Measurements from ENCODE around the gene JPH4. TPM values are rescaled to one million over a fixed set of nuclear protein-coding genes. Genes with fewer than 3 reads are reported as not detected.

The JPH4 gene
- total RNA-seq, 2 experiments from 2014 or later, result 0.12 TPM; not detected in 1

- ChIA-PET CTCF (interaction anchor here (1.1 to 3.3 kb wide), 5 partner anchors 7 to 89 kb away, joined by 4 to 29 read pairs (median 9); partner anchors contain the start of gene THTPA), POLR2A (interaction anchor here (0.6 to 1.7 kb wide), 5 partner anchors 8 to 246 kb away, joined by 3 to 4 read pairs (median 3); partner anchors contain the start of gene PABPN1)
These were observed 11.8 kb downstream of the JPH4 start for GRCh38 chr14:23566778-23567185.

GRCh38 chr14:23566112-23566777 lies 12.3 kb downstream of the JPH4 start:
- peak overlapping the region; percentile 91 for H3K4me3 Mint-ChIP-seq
- H3K9me3 Mint-ChIP-seq, result no peaks in the 10 kb centered on the region
- CTCF ChIA-PET, result interaction anchor here (1.1 to 3.3 kb wide), 5 partner anchors 7 to 88 kb away, joined by 4 to 29 read pairs (median 9); partner anchors contain the start of gene THTPA
- intact Hi-C loops (cut with micrococcal nuclease), result loop anchor here (2.0 kb wide), 1 partner anchor 15 kb away; the partner anchor contains the start of gene ZFHX2
- H3K27me3 Mint-ChIP-seq, result no peaks in the 10 kb centered on the region
- DNase-seq, result no peak
- H3K4me1 Mint-ChIP-seq (ENCODE audit: low read depth), result peaks cover 34% of the 10 kb centered on the region
- H3K36me3 Mint-ChIP-seq, result peaks cover 26% of the 10 kb centered on the region
- H3K27ac Mint-ChIP-seq, result peak overlapping the region; percentile 90
- POLR2A ChIA-PET, result no interaction called here

More at GRCh38 chr14:23566778-23567185, 11.8 kb downstream of the JPH4 start:
- peak overlapping the region; percentile 90 for H3K27ac Mint-ChIP-seq
- H3K36me3 Mint-ChIP-seq, result peaks cover 22% of the 10 kb centered on the region
- peak overlapping the region; percentile 91 for H3K4me3 Mint-ChIP-seq
- intact Hi-C loops (cut with micrococcal nuclease), result loop anchor here (1.0 to 2.0 kb wide), 2 partner anchors 10 to 16 kb away; partner anchors contain the start of genes THTPA and ZFHX2
- no peak for DNase-seq
- no peaks in the 10 kb centered on the region for H3K27me3 Mint-ChIP-seq
- H3K9me3 Mint-ChIP-seq, result no peaks in the 10 kb centered on the region
- H3K4me1 Mint-ChIP-seq (ENCODE audit: low read depth), result peaks cover 34% of the 10 kb centered on the region

- intact Hi-C loops (cut with micrococcal nuclease), result loop anchor here (2.0 kb wide), 1 partner anchor 15 kb away; the partner anchor contains the start of gene ZFHX2
- POLR2A ChIA-PET, result no interaction called here
- Mint-ChIP-seq H3K4me3 (no peak overlapping the region), H3K4me1 (ENCODE audit: low read depth) (peaks cover 34% of the 10 kb centered on the region), H3K36me3 (peaks cover 30% of the 10 kb centered on the region), H3K9me3 (no peaks in the 10 kb centered on the region), H3K27ac (no peak overlapping the region), H3K27me3 (no peaks in the 10 kb centered on the region)
- DNase-seq, result no peak
- CTCF ChIA-PET, result interaction anchor here (3.2 kb wide), 1 partner anchor 9 kb away, joined by 13 read pairs; the partner anchor contains the start of gene THTPA
These were observed 13.0 kb downstream of the JPH4 start for GRCh38 chr14:23565626-23566025.

DNA sequence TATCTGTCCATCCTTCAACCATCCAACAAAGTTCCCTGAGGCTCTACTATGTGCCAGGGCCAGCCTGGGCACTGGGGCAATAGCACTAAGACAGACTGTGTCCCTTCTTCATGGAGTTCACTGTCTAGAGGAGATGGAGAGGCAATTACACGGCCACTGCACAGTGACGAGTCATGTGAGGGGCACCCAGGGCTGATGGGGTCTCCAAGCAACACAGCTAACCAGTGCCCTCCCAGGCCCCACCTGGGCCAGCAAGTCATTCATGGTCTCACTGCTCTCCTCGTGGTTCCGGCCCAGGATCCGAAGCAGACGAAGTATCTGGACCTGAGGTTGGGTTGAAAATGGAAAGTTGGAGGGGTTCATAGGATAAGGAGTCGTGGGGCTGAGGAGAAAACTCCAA lies 13.7 kb downstream of the JPH4 start:
- H3K27ac Mint-ChIP-seq, result no peak overlapping the region
- H3K9me3 Mint-ChIP-seq, result no peaks in the 10 kb centered on the region
- ChIA-PET POLR2A (no interaction called here), CTCF (interaction anchor here (1.2 to 11.3 kb wide), 3 partner anchors 9 to 87 kb away, joined by 3 to 223 read pairs (median 63); partner anchors contain the start of genes THTPA and ZFHX2)
- peaks cover 39% of the 10 kb centered on the region for H3K4me1 Mint-ChIP-seq (ENCODE audit: low read depth)
- no peak overlapping the region for H3K4me3 Mint-ChIP-seq
- H3K27me3 Mint-ChIP-seq, result no peaks in the 10 kb centered on the region
- intact Hi-C loops (cut with micrococcal nuclease), result no loop called here
- no peak for DNase-seq
- H3K36me3 Mint-ChIP-seq, result peaks cover 34% of the 10 kb centered on the region

DNA sequence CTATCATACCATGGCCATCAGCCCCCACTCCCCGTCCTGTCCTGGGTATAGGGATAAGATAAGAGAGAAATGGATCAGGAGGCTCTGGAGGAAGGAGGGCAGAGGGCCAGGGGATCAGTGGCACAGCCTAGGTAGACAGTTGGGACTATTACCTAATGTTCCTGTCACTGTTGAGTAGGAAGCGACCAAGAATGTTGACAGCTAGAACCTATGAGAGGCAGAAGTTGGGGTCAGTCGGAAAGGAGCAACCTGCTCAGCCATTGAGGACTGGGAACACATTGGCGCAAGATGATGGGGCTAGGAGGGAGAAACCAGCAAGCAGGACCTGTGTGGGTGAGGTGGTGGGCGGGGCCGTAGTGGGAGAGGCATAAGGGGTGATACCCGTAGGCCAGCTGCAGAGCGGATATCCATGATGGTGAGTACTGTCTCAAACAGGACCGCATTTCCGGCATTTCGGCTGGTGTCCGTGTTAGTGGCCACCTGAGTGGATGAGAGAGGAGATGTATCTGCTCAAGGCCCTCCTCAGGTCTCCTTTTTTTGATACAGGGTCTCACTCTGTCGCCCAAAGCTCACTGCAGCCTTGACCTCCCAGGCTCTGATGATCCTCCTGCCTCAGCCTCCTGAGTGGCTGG lies 14.3 kb downstream of the JPH4 start:
- H3K4me3 Mint-ChIP-seq, result no peak overlapping the region
- H3K9me3 Mint-ChIP-seq, result no peaks in the 10 kb centered on the region
- peaks cover 44% of the 10 kb centered on the region for H3K4me1 Mint-ChIP-seq (ENCODE audit: low read depth)
- peaks cover 37% of the 10 kb centered on the region for H3K36me3 Mint-ChIP-seq
- CTCF ChIA-PET, result interaction anchor here (1.2 to 11.3 kb wide), 4 partner anchors 8 to 237 kb away, joined by 3 to 223 read pairs (median 34); partner anchors contain the start of genes THTPA and ZFHX2
- no peak overlapping the region for H3K27ac Mint-ChIP-seq
- intact Hi-C loops (cut with micrococcal nuclease), result no loop called here
- no peaks in the 10 kb centered on the region for H3K27me3 Mint-ChIP-seq
- no peak for DNase-seq
- POLR2A ChIA-PET, result no interaction called here

- intact Hi-C loops (cut with micrococcal nuclease), result no loop called here
- H3K27me3 Mint-ChIP-seq, result no peaks in the 10 kb centered on the region
- POLR2A ChIA-PET, result interaction anchor here (1.2 kb wide), 1 partner anchor 83 kb away, joined by 3 read pairs; no protein-coding TSS in a partner anchor
These were observed 15.0 kb downstream of the JPH4 start for GRCh38 chr14:23563473-23564180.

GRCh38 chr14:23562822-23563472 lies 15.6 kb downstream of the JPH4 start:
- peak; percentile 65 for DNase-seq
- H3K4me3 Mint-ChIP-seq, result no peak overlapping the region
- ChIA-PET POLR2A (interaction anchor here (1.2 kb wide), 1 partner anchor 83 kb away, joined by 3 read pairs; no protein-coding TSS in a partner anchor), CTCF (interaction anchor here (0.6 to 11.3 kb wide), 13 partner anchors 9 to 392 kb away, joined by 3 to 223 read pairs (median 4); partner anchors contain the start of gene ZFHX2)
- H3K36me3 Mint-ChIP-seq, result peaks cover 38% of the 10 kb centered on the region
- peaks cover 39% of the 10 kb centered on the region for H3K4me1 Mint-ChIP-seq (ENCODE audit: low read depth)
- intact Hi-C loops (cut with micrococcal nuclease), result loop anchor here (1.0 kb wide), 2 partner anchors 24 to 85 kb away; no protein-coding TSS in a partner anchor
- H3K9me3 Mint-ChIP-seq, result no peaks in the 10 kb centered on the region
- no peak overlapping the region for H3K27ac Mint-ChIP-seq
- no peaks in the 10 kb centered on the region for H3K27me3 Mint-ChIP-seq

More at GRCh38 chr14:23563473-23564180, 15.0 kb downstream of the JPH4 start:
- CTCF ChIA-PET, result interaction anchor here (0.6 to 11.3 kb wide), 14 partner anchors 8 to 391 kb away, joined by 3 to 223 read pairs (median 4); partner anchors contain the start of genes THTPA and ZFHX2
- Mint-ChIP-seq H3K36me3 (peaks cover 38% of the 10 kb centered on the region), H3K9me3 (no peaks in the 10 kb centered on the region), H3K4me1 (ENCODE audit: low read depth) (peaks cover 40% of the 10 kb centered on the region), H3K4me3 (no peak overlapping the region), H3K27ac (no peak overlapping the region)
- no peak for DNase-seq

DNA sequence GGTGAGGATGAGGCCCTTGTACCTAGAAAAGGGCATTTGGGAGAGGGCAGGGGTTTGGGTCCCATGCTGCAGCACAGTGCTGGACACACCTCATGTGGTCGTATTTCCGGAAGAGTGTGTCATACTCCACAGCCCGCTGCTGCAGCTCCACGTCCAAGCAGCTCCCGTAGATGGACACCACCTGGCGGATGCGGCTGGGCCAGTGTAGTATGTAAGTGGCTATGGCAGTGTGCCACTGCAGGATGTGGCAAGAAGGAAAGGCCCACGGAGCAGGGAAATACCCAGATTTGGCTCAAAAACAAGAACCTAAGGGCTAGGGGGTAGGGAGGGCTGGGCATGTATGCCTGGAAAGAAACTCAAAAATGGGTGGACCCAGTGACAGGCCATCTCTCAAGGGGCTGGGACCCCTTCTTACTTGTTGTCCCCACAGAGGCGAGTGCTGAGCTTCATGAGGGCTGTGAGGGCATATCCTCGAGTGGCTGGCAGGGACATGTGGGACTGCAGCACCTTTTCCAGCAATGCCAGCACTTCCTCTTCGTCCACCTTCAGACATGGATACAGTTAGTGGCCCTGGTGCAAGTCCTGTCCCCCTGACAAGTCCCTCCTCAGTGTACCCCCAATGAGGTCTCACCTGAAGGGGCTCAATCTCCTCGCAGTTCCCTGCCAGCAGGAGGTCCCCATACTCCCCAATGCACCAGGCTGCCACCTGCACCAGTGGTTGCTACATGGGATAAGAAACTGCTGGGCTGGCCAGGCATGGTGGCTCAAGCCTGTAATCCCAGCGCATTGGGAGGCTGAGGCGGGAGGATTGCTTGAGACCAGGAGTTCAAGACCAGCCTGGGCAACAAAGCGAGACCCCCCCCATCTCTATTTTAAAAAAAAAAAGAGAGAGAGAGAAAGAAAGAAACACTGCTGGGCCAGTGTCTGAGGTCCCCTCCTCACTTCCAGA lies 16.4 kb downstream of the JPH4 start:
- no peaks in the 10 kb centered on the region for H3K27me3 Mint-ChIP-seq
- no peak overlapping the region for H3K27ac Mint-ChIP-seq
- peaks cover 40% of the 10 kb centered on the region for H3K36me3 Mint-ChIP-seq
- POLR2A ChIA-PET, result interaction anchor here (1.1 to 1.2 kb wide), 3 partner anchors 9 to 82 kb away, joined by 3 to 4 read pairs (median 3); no protein-coding TSS in a partner anchor
- DNase-seq, result no peak
- CTCF ChIA-PET, result interaction anchor here (0.8 to 11.3 kb wide), 10 partner anchors 8 to 349 kb away, joined by 3 to 223 read pairs (median 6); partner anchors contain the start of gene ZFHX2
- no peaks in the 10 kb centered on the region for H3K9me3 Mint-ChIP-seq
- intact Hi-C loops (cut with micrococcal nuclease), result loop anchor here (1.0 kb wide), 2 partner anchors 23 to 84 kb away; no protein-coding TSS in a partner anchor
- peaks cover 46% of the 10 kb centered on the region for H3K4me1 Mint-ChIP-seq (ENCODE audit: low read depth)
- H3K4me3 Mint-ChIP-seq, result no peak overlapping the region

GRCh38 chr14:23561259-23561658 lies 17.3 kb downstream of the JPH4 start:
- H3K9me3 Mint-ChIP-seq, result no peaks in the 10 kb centered on the region
- ChIA-PET CTCF (interaction anchor here (1.2 to 11.3 kb wide), 9 partner anchors 7 to 93 kb away, joined by 3 to 223 read pairs (median 13); partner anchors contain the start of genes AP1G2 and ZFHX2), POLR2A (interaction anchor here (1.1 to 1.2 kb wide), 2 partner anchors 9 to 10 kb away, joined by 3 to 4 read pairs; no protein-coding TSS in a partner anchor)
- peaks cover 40% of the 10 kb centered on the region for H3K36me3 Mint-ChIP-seq
- peaks cover 49% of the 10 kb centered on the region for H3K4me1 Mint-ChIP-seq (ENCODE audit: low read depth)
- DNase-seq, result no peak
- H3K27ac Mint-ChIP-seq, result no peak overlapping the region
- H3K4me3 Mint-ChIP-seq, result no peak overlapping the region
- H3K27me3 Mint-ChIP-seq, result no peaks in the 10 kb centered on the region
- intact Hi-C loops (cut with micrococcal nuclease), result no loop called here
